Right atrium auricular region (tissue), 2 donors: ENCODE measurements around the gene TRIP11. TPM values are rescaled to one million over a fixed set of nuclear protein-coding genes. Genes with fewer than 3 reads are reported as not detected.
A peak's percentile ranks its signal among the peaks of the same experiment; 100 is the strongest.

Experiments used
- DNase-seq: peaks from one replicate; pipeline ENCODE4 v3.0.0-alpha.2; 2019; ENCODE audit warnings: low spot score
- H3K27ac ChIP-seq, 2 donors: fragments of 200-600 bp; sonication (generic); 1 replicate in 1 of 2; 2 replicates in 1 of 2; pipeline ENCODE4 v1.5.1; 2016 to 2019
- H3K27me3 ChIP-seq, 2 donors: fragments of 200-600 bp; sonication (generic); one replicate each; pipeline versions ENCODE4 v1.5.1 to v1.6.0; 2017 to 2019
- H3K36me3 ChIP-seq: fragments of 200-600 bp; sonication (generic); one replicate; pipeline ENCODE4 v1.5.1; 2016
- H3K4me1 ChIP-seq, 2 donors: fragments of 200-600 bp; sonication (generic); one replicate each; pipeline versions ENCODE4 v1.5.1 to v1.6.0; 2017 to 2019
- H3K4me3 ChIP-seq, 2 donors: fragments of 200-600 bp; sonication (generic); 1 replicate in 1 of 2; 2 replicates in 1 of 2; pipeline ENCODE4 v1.5.1; 2017 to 2019; ENCODE audit warnings: mild to moderate bottlenecking in 1 of 2, moderate library complexity in 1 of 2
- H3K9me3 ChIP-seq, 2 donors: fragments of 200-600 bp; sonication (generic); one replicate each; pipeline ENCODE4 v1.5.1; 2019
- total RNA-seq, 2 donors: library from RNA; depleted of rRNA; stranded (reverse); fragments of >200 nt; gene quantifications; one replicate each; pipeline ENCODE4 v1.1.0, GENCODE V29; 2016
- TF ChIP-seq, protein P1 (sequence below), 2 donors: fragments of 200-600 bp; sonication (generic); IDR thresholded peaks; one replicate each; pipeline ENCODE4 v1.5.1; 2019; ENCODE audit warnings: antibody characterized with exemption in 2 of 2

Gene TRIP11
- total RNA-seq, 2 donors from 2014 or later: 25.7 to 26.1 TPM

- no peak overlapping the region for H3K4me3 ChIP-seq
- H3K9me3 ChIP-seq: no peaks in the 10 kb centered on the region
- H3K4me1 ChIP-seq: peaks cover 0 to 18% of the 10 kb centered on the region in 2 donors
- H3K27ac ChIP-seq: peak overlapping the region in 1 of 2 donors; percentile 9
- TF ChIP-seq, protein P1, sequence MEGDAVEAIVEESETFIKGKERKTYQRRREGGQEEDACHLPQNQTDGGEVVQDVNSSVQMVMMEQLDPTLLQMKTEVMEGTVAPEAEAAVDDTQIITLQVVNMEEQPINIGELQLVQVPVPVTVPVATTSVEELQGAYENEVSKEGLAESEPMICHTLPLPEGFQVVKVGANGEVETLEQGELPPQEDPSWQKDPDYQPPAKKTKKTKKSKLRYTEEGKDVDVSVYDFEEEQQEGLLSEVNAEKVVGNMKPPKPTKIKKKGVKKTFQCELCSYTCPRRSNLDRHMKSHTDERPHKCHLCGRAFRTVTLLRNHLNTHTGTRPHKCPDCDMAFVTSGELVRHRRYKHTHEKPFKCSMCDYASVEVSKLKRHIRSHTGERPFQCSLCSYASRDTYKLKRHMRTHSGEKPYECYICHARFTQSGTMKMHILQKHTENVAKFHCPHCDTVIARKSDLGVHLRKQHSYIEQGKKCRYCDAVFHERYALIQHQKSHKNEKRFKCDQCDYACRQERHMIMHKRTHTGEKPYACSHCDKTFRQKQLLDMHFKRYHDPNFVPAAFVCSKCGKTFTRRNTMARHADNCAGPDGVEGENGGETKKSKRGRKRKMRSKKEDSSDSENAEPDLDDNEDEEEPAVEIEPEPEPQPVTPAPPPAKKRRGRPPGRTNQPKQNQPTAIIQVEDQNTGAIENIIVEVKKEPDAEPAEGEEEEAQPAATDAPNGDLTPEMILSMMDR (IDR thresholded peaks at IDR 0.05): no peak
- H3K27me3 ChIP-seq: no peaks in the 10 kb centered on the region
- no peak for DNase-seq
- peaks cover 11% of the 10 kb centered on the region for H3K36me3 ChIP-seq
Measured at GRCh38 chr14:91935586-91935985, 104.3 kb downstream of the TRIP11 start.

- Histone ChIP-seq H3K36me3 (peaks cover 5% of the 10 kb centered on the region), H3K27ac (peak overlapping the region; percentile 9 to 16), H3K27me3 (no peaks in the 10 kb centered on the region), H3K9me3 (no peaks in the 10 kb centered on the region), H3K4me1 (peaks cover 0 to 26% of the 10 kb centered on the region in 2 donors), H3K4me3 (no peak overlapping the region)
- DNase-seq: no peak
- TF ChIP-seq, protein P1 (IDR thresholded peaks at IDR 0.05): no peak
Measured at GRCh38 chr14:91934554-91935285, 105.1 kb downstream of the TRIP11 start.

- H3K27ac ChIP-seq: peak overlapping the region in 1 of 2 donors; percentile 56
- no peaks in the 10 kb centered on the region for H3K9me3 ChIP-seq
- H3K36me3 ChIP-seq: peaks cover 1% of the 10 kb centered on the region
- H3K4me3 ChIP-seq: no peak overlapping the region
- TF ChIP-seq, protein P1 (IDR thresholded peaks at IDR 0.05): no peak
- H3K4me1 ChIP-seq: peaks cover 0 to 46% of the 10 kb centered on the region in 2 donors
- DNase-seq: no peak
- no peaks in the 10 kb centered on the region for H3K27me3 ChIP-seq
Measured at GRCh38 chr14:91931478-91932088, 108.3 kb downstream of the TRIP11 start.

DNA sequence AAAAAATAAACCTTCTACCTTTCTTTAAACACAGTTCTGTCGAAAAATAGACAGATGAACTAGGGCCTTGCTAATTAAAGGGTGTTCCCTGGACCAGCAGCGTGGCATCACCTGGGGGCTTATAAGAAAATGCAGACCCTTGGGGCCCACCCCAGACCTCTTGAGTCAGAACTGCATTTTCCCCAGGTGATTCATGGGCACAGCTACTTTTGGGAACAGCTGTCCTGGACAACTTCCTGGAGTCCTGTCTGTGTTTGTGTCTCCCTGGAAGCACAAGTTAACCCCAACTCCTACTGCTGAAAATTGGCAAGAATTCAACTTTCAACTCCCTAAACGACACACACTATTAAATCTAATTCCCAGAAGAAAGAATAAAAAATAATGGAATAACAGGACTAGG lies 110.2 kb downstream of the TRIP11 start:
- Histone ChIP-seq H3K4me3 (no peak overlapping the region), H3K9me3 (no peaks in the 10 kb centered on the region), H3K36me3 (no peaks in the 10 kb centered on the region), H3K27me3 (no peaks in the 10 kb centered on the region), H3K27ac (peak overlapping the region in 1 of 2 donors; percentile 18), H3K4me1 (peaks cover 0 to 57% of the 10 kb centered on the region in 2 donors)
- DNase-seq: no peak
- TF ChIP-seq, protein P1 (IDR thresholded peaks at IDR 0.05): no peak

DNA sequence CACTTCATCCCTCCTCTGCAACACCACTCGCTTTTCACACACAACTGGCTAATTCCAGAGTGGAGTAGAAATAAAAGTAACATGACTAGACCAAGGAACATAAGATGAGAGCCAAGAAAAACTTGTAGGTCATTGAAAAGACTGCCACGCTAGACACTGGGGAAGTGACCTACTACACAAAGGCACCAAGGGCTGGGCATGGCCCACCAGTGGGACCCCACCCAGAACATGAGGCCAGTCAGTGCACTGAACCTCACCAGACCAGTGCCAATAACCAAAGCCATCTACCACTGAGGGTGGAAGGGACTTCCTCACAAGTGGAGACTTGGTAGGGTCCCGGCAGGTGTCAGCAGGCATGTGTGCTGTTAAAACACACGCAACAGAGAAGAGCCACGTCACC lies 112.1 kb downstream of the TRIP11 start:
- Histone ChIP-seq H3K4me3 (no peak overlapping the region), H3K27me3 (no peaks in the 10 kb centered on the region), H3K36me3 (no peaks in the 10 kb centered on the region), H3K9me3 (no peaks in the 10 kb centered on the region), H3K27ac (no peak overlapping the region), H3K4me1 (peaks cover 0 to 57% of the 10 kb centered on the region in 2 donors)
- TF ChIP-seq, protein P1 (IDR thresholded peaks at IDR 0.05): no peak
- DNase-seq: no peak
